NCI-H2171 (cell line): ENCODE results near the gene ASB5.
"Not testable (repeated sequence)": the region's sequence is repeated elsewhere in the genome, so short reads cannot be mapped to it uniquely, and the experiment has no call there.

Source experiments
- DNase-seq: peaks from one replicate; lab custom pipeline; 2025; lab: John Stamatoyannopoulos, UW

The ASB5 gene

GRCh38 chr4:176222149-176222548, 46.9 kb downstream of the ASB5 start:
- no peak for DNase-seq

DNA sequence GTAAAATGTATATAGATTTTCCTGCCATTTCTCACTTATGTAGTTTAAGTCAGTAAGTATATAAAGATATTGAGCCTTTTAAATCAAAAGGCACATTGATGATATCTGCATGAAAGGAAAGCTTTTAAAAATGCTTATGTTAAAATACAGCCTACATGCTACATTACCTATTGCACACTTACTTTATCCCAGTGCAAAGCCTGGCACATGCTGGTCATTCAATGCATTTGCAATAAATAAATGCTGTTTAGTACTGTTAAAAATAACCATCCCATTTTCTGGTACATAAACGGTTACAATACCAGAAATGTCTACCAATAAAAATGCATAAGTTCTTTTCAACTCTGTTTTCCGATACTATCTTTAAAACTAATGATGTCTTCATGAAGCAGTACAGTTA, 51.5 kb downstream of the ASB5 start:
- no peak for DNase-seq

DNA sequence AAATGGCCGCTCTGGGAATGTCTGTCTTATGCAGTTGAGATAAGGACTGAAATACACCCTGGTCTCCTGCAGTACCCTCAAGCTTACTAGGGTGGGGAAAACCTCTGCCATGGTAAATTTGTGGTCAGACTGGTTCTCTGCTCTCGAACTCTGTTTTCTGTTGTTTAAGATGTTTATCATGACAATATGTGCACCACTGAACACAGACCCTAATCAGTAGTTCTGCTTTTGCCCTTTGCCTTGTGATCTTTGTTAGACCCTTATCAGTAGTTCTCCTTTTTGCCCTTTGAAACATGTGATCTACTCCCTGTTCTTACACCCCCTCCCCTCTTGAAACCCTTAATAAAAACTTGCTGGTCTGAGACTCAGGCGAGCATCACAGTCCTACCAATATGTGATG, 56.7 kb downstream of the ASB5 start:
- DNase-seq: not testable (repeated sequence)

DNA sequence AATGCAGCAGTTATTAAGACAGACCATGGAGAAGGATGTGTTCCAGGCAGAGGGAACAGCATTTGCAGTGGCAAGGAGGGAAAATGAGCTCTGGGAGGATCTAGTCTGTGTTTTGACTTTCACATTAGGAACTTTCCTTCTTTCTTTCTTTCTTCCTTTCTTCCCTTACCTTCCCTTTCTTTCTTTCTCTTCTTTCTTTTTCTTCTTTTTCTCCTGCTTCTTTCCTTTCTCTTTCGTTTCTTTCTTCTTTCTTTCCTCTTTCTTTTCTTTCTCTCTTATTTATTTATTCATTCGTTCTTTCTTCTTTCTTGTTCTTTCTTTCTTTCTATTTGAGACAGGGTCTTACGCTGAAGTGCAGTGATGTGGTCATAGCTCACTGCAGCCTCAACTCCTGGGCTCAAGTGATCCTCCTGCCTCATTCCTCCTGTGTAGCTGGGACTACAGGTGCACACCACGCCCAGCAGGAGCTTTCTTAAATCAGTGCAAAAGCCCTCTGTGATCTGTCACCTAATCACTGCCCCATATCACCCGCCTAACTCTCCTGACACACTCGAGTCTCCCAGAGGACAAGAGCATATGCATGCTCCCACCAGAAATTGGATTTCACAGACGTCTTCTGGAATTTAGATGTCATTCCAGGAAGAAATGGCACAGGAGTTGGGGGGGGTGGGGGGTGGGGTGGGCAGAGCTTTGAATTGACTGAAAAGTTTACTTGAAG, 58.3 kb downstream of the ASB5 start:
- no peak for DNase-seq

DNA sequence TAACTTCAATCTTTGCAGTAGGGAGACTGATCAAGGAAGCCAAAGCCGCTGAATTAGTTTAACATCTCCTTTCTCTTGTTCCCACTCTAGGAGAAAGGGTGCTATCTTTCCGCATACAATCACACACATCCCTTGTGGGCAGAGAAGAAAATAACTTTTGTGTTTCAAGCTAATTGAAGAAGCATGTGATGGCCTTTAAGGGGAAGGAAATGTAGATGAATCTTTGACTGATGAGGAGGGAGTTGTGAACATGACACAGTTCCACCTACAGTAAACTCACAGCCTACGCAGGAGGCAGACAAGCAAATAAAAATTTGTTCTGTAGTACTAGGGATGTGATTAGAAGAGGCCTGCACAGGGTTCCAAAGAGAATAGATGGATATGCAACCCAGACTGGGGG, 58.9 kb downstream of the ASB5 start:
- no peak for DNase-seq

DNA sequence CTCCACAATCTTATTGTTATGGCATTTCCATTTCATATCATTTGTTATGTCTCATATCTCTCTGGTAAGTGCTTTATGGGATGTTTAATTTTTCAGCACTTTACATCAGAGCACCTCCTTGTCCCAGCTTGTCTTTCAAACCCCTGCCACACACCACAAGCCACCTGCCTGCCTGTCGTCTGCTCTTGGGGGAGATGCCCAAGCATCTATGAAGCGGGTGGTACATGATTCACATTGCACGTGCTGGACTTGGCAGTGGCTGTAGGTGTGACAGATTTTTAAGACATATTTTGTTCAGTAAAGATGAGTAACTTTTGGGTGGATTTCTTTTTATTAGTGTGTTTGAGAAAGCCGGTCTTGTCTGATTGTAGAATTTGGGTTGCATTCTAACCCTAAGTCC, 59.5 kb downstream of the ASB5 start:
- DNase-seq: no peak

DNA sequence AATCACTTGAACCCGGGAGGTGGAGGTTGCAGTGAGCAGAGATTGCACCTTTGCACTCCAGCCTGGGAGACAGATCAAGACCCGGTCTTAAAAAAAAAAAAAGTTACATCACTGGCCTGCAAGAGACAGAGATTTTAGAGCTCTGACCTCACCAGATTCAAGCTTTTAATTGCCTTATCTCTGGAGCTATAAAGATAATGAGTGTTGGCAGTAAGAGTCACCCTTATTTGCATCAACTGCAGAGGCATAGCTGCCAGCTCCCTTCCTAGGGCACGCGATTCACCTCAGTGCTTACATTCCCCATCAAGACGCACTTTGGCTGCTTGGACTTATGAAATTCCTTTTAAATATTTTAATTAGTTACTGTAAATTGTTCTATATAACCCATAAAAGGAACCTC, 61.2 kb downstream of the ASB5 start:
- no peak for DNase-seq

DNA sequence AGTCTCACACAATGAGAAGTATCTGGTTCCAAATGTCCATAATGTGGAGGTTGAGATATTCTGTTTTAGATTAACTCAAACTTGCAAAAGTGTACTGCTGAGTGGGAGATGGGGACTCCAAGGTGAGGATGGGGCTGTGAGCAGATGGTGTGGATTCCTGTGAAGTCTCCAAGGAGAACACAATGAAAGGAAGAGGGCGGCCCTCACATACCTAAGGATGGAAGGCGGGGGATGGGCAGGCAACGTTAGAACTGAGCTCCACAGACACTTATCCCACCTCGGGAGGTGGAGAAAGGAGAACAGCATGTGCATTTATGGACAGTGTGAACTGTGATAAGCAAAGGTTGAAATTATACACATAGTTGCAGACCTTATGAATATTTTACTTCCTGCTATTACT, 63.7 kb downstream of the ASB5 start:
- peak; percentile 3 for DNase-seq

GRCh38 chr4:176198316-176198903, 70.6 kb downstream of the ASB5 start:
- no peak for DNase-seq

GRCh38 chr4:176195184-176195978, 73.6 kb downstream of the ASB5 start, which contains the start of gene SPATA4:
SPATA4 (minus strand) TSS chr4:176195585; CDS start chr4:176195562, 23 bp downstream.
- DNase-seq: peak; percentile 79

GRCh38 chr4:176193938-176194337, 75.1 kb downstream of the ASB5 start:
- no peak for DNase-seq

DNA sequence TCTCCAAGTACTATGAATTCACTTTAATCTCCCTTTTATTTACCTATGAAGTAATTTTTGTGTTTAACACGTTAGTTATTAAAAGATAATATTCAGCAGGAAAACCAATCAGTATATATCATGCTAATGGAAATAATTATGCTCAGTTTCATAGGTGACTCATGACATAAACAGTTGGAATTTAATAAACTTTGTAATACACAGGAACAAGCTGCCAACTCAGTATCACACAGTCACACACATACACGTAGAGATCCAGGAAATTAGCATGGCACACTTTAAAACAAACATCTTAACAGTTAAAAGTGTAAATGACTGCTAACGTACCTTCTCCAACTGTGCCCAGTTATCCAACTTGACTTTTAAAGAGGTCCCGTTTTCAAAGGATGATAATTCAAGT, 75.9 kb downstream of the ASB5 start:
- no peak for DNase-seq

DNA sequence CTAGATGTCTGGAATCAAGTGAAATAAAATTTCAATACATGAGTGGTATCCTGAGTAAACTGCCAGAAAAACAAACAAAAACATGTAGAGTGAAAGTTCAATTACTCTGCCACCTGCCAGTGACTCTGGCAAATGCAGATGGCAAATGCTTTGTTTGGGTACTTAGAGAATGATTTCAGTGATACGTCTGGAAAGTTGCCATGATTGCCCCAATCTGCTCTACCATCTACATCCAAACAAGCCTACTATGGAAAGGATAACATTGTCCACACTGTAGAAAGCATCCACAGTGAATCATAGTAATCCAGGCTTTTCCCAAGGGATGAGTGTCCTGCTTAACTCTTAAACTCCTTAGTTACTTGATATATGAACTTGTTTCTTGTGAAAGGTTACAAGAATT, 77.0 kb downstream of the ASB5 start:
- DNase-seq: peak; percentile 47

DNA sequence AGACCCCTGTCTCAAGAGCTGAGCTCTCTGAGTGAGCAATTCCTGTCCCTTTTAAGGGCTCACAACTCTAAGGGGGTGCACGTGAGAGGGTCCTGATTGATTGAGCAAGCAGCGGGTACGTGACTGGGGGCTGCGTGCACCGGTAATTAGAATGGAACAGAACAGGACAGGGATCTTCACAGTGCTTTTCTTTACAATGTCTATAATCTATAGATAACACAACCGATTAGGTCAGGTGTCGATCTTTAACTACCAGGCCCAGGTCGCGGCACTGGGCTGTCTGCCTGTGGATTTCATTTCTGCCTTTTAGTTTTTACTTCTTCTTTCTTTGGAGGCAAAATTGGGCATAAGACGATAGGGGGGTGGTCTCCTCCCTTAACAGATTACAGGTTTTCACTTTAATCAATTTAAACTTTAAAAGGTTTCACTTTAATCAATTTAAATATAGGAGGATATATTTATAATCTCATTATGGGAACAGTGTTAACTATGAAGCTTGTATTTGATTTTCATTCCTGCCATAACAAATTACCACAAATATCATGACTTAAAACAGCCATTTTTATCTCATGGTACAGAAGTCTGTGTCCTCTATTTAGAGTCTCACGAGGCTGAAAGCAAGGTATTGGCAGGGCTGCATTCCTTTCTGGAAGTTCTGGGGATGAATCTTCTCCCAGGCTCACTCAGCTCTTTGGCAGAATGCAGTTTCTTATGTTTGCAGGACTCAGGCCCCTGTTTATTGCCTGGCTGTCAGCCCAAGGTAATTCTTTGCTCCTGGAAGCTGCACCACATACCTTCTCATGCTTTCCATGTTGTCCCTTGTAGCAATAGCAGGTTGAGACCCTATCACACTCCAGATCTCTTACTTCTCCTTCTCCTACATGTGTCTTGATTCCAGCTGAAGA, 78.9 kb downstream of the ASB5 start:
- DNase-seq: no peak

GRCh38 chr4:176188654-176189053, 80.4 kb downstream of the ASB5 start:
- no peak for DNase-seq

- DNase-seq: no peak
Observed at GRCh38 chr4:176187624-176188023, 81.4 kb downstream of the ASB5 start.

- DNase-seq: no peak
Observed at GRCh38 chr4:176186671-176187395, 82.2 kb downstream of the ASB5 start.

DNA sequence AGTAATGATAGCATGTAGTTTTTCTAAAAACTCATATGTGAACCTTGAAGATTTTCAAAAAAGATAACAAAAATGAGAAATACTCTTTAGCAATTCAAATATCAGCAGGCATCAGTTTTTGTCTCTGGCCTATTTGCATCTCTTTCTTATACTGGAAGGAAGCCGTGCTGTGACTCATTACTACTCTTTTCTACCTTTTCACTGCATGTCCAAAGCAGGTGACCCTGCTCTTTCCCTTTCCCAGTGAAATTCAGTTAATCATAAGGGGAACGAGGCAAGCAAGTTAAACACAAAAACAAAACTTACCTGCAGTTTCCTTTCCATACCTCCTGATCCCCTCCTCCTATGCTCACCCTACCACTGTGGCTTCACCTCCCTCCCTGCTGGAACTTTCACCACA, 83.0 kb downstream of the ASB5 start:
- no peak for DNase-seq

DNA sequence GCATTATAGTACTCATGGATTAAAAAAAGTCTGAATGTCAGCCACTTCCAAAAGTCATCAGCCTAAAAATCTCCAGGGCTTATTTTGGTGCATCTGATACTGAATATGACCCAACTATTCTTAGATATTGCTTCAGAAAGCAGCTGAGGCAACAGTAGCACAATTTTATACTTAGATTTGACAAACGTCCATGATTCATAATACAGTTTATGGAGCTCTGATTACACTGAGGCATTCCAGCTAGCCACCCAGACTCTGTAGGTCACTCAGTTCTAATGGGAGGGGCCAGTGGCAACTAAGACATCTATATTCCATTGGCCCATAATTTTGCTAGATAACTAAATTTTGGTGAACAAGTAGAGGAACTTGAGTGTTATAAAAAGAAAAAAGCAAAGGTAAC, 84.0 kb downstream of the ASB5 start:
- DNase-seq: no peak
